T1000 (cell line): Measurements from ENCODE around the gene DNAH14.
A peak's percentile ranks its signal among the peaks of the same experiment; 100 is the strongest.
"Not testable (repeated sequence)": the region's sequence is repeated elsewhere in the genome, so short reads cannot be mapped to it uniquely, and the experiment has no call there.

Experiments
- DNase-seq: peaks from one replicate; lab custom pipeline; 2025; ENCODE audit warnings: mixed read lengths; lab: John Stamatoyannopoulos, UW

DNAH14 gene

GRCh38 chr1:224929335-224930237 lies at the start of gene DNAH14:
TSS of gene DNAH14 (plus strand) at chr1:224929675. CDS start at chr1:224952703, 23,028 bp downstream.
- DNase-seq, result peak; percentile 58

- no peak for DNase-seq
These were observed 48.7 kb upstream of the DNAH14 start for GRCh38 chr1:224880593-224881307.

- not testable (repeated sequence) for DNase-seq
These were observed 48.2 kb upstream of the DNAH14 start for GRCh38 chr1:224881308-224881692.

- DNase-seq, result no peak
These were observed 47.7 kb upstream of the DNAH14 start for GRCh38 chr1:224881762-224882211.

- DNase-seq, result no peak
These were observed 47.2 kb upstream of the DNAH14 start for GRCh38 chr1:224882264-224882663.

GRCh38 chr1:224883091-224883490 lies 46.4 kb upstream of the DNAH14 start:
- no peak for DNase-seq

GRCh38 chr1:224884361-224884801 lies 45.1 kb upstream of the DNAH14 start:
- peak; percentile 56 for DNase-seq

GRCh38 chr1:224885376-224885775 lies 44.1 kb upstream of the DNAH14 start:
- DNase-seq, result not testable (repeated sequence)

GRCh38 chr1:224894915-224895314 lies 34.6 kb upstream of the DNAH14 start:
- no peak for DNase-seq

GRCh38 chr1:224896130-224896781 lies 33.2 kb upstream of the DNAH14 start:
- DNase-seq, result no peak

GRCh38 chr1:224897529-224898327 lies 31.7 kb upstream of the DNAH14 start:
- no peak for DNase-seq

GRCh38 chr1:224898937-224899336 lies 30.5 kb upstream of the DNAH14 start:
- DNase-seq, result no peak

GRCh38 chr1:224900062-224900630 lies 29.3 kb upstream of the DNAH14 start:
- no peak for DNase-seq

- DNase-seq, result no peak
These were observed 28.2 kb upstream of the DNAH14 start for GRCh38 chr1:224901087-224901810.

GRCh38 chr1:224903955-224904354 lies 25.5 kb upstream of the DNAH14 start:
- no peak for DNase-seq

GRCh38 chr1:224906340-224906739 lies 23.1 kb upstream of the DNAH14 start:
- no peak for DNase-seq

- DNase-seq, result no peak
These were observed 18.3 kb upstream of the DNAH14 start for GRCh38 chr1:224911217-224911616.

GRCh38 chr1:224914292-224914900 lies 15.1 kb upstream of the DNAH14 start:
- DNase-seq, result no peak

GRCh38 chr1:224919508-224919907 lies 10.0 kb upstream of the DNAH14 start:
- no peak for DNase-seq

GRCh38 chr1:224920930-224921329 lies 8.5 kb upstream of the DNAH14 start:
- no peak for DNase-seq
